Tibial nerve (tissue), 4 donors: Measurements from ENCODE around the gene ZP1.

Experiments
- EP300 ChIP-seq, 2 donors: sonication (generic); formaldehyde crosslinking; IDR thresholded peaks; one replicate each; pipeline ENCODE4 v1.6.1; 2017; ENCODE audit warnings: antibody characterized with exemption in 2 of 2, mild to moderate bottlenecking in 1 of 2
- POLR2A ChIP-seq, 2 donors: fragments of 450-650 bp; IDR thresholded peaks; one replicate each; pipeline ENCODE4 v1.6.1; 2017; ENCODE audit warnings: antibody characterized with exemption in 2 of 2, mild to moderate bottlenecking in 2 of 2, moderate library complexity in 2 of 2
- TF ChIP-seq, protein P1 (sequence below), 5 experiments: fragments of 200-600 bp in 3 of 5; fragments of 450-650 bp in 2 of 5; sonication (generic) in 3 of 5; IDR thresholded peaks; one replicate each; pipeline ENCODE4 v1.5.1; 2016 to 2019; ENCODE audit warnings: antibody characterized with exemption in 5 of 5, mild to moderate bottlenecking in 3 of 5, moderate library complexity in 2 of 5

DNA sequence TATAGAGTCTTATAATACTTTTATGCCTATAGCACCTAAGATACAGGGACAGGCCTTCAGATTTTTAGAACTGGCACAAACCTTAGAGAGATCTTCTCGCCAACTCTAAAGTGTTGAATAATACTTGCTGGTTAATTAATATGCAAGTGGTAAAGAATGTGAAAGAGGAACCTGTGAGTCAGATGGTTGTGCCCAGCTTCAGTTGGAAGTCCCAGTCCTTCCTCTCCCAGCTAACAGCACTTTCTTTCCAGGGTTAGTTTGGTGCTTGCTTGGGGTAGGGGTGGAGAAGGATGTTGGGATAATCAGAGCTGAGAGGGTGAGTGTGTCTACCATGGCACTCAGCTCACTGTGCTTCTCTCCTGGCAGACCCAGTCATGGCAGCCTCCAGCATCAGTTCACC is 52.0 kb downstream of the ZP1 start:
- TF ChIP-seq, protein P1, sequence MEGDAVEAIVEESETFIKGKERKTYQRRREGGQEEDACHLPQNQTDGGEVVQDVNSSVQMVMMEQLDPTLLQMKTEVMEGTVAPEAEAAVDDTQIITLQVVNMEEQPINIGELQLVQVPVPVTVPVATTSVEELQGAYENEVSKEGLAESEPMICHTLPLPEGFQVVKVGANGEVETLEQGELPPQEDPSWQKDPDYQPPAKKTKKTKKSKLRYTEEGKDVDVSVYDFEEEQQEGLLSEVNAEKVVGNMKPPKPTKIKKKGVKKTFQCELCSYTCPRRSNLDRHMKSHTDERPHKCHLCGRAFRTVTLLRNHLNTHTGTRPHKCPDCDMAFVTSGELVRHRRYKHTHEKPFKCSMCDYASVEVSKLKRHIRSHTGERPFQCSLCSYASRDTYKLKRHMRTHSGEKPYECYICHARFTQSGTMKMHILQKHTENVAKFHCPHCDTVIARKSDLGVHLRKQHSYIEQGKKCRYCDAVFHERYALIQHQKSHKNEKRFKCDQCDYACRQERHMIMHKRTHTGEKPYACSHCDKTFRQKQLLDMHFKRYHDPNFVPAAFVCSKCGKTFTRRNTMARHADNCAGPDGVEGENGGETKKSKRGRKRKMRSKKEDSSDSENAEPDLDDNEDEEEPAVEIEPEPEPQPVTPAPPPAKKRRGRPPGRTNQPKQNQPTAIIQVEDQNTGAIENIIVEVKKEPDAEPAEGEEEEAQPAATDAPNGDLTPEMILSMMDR (IDR thresholded peaks at IDR 0.05): no peak
- no peak for TF ChIP-seq POLR2A (IDR thresholded peaks at IDR 0.05)
- no peak for TF ChIP-seq EP300 (IDR thresholded peaks at IDR 0.05)
